NB4 (cell line): ENCODE measurements around the gene COL4A2.

Source experiments
- MYC ChIP-seq: IDR thresholded peaks from 2 replicates; pipeline ENCODE4 v1.6.1; 2011; ENCODE audit warnings: low read depth, low read length
- TF ChIP-seq, protein P1 (sequence below): IDR thresholded peaks from one replicate; pipeline ENCODE4 v1.5.1; 2012; ENCODE audit warnings: low read depth, low read length

GRCh38 chr13:110546926-110547325, 239.8 kb downstream of the COL4A2 start:
- TF ChIP-seq, protein P1, sequence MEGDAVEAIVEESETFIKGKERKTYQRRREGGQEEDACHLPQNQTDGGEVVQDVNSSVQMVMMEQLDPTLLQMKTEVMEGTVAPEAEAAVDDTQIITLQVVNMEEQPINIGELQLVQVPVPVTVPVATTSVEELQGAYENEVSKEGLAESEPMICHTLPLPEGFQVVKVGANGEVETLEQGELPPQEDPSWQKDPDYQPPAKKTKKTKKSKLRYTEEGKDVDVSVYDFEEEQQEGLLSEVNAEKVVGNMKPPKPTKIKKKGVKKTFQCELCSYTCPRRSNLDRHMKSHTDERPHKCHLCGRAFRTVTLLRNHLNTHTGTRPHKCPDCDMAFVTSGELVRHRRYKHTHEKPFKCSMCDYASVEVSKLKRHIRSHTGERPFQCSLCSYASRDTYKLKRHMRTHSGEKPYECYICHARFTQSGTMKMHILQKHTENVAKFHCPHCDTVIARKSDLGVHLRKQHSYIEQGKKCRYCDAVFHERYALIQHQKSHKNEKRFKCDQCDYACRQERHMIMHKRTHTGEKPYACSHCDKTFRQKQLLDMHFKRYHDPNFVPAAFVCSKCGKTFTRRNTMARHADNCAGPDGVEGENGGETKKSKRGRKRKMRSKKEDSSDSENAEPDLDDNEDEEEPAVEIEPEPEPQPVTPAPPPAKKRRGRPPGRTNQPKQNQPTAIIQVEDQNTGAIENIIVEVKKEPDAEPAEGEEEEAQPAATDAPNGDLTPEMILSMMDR, result no peak
- no peak for TF ChIP-seq MYC
